GM10248 (cell line): Measurements from ENCODE around the gene CEP152.
"Not testable (repeated sequence)": the region's sequence is repeated elsewhere in the genome, so short reads cannot be mapped to it uniquely, and the experiment has no call there.

Source experiments
- CTCF ChIA-PET: fragments of 300-600 bp; sonication (Branson Sonifier 250); formaldehyde crosslinking; extraction: SDS; loops from one replicate; lab custom pipeline; 2021; ENCODE audit warnings: antibody characterized with exemption; lab: Yijun Ruan, JAX
- POLR2A ChIA-PET: fragments of 350-650 bp; sonication (Branson Sonifier 250); formaldehyde crosslinking; extraction: SDS; loops from one replicate; lab custom pipeline; 2020; ENCODE audit warnings: antibody characterized with exemption; lab: Yijun Ruan, JAX
- DNase-seq: peaks from one replicate; pipeline ENCODE4 v3.0.0; 2012; ENCODE audit errors: extremely low spot score
- TF ChIP-seq, protein P1 (sequence below): IDR thresholded peaks from 2 replicates; pipeline ENCODE4 v1.5.1; 2012; ENCODE audit warnings: mild to moderate bottlenecking, low read depth; ENCODE audit errors: extremely low read depth, missing control alignments, control extremely low read depth

Gene CEP152

DNA sequence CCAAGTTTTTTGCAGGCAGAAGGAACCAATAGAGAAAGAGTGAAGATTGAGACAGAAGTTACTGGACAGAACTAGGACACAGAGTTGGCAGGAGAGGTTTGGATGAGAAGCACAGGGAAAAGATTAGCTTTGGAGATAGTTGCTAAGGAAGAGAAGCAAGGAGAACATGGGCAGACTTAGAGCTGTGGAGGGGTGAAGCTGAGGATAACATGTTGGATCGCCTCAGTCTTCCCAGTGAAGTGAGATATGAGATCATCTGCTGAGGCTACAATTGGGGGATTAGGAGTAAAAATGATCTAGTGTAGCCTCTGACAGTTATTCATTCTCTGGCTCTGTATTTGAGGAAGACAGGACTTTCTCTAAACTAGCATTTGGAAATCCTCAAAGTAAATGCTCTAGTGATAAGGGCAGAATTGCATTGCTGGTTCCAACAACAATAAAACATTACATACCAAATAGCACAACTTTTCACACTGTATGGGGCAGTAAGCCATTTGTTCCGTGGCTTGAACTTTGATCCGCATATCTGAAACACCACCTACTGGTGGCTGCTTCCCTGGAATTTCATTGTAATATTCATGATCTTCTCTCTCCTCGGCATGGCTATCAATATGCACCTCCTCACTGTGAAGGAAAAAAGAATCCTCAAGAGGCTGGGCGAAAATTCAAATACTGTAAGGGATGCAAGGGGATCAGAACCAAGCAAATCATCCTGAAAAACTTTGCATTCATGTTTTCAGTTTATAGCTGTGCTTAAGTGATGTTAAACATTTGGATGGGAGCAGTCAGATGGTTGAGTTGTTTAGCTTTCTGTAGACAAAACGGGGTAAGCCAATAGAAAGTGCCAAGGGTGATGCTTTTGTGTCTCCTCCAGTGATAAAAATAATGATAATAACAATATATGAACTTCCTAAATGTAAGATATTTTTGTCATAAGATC lies 44.9 kb upstream of the CEP152 start:
- no peak for DNase-seq
- TF ChIP-seq, protein P1, sequence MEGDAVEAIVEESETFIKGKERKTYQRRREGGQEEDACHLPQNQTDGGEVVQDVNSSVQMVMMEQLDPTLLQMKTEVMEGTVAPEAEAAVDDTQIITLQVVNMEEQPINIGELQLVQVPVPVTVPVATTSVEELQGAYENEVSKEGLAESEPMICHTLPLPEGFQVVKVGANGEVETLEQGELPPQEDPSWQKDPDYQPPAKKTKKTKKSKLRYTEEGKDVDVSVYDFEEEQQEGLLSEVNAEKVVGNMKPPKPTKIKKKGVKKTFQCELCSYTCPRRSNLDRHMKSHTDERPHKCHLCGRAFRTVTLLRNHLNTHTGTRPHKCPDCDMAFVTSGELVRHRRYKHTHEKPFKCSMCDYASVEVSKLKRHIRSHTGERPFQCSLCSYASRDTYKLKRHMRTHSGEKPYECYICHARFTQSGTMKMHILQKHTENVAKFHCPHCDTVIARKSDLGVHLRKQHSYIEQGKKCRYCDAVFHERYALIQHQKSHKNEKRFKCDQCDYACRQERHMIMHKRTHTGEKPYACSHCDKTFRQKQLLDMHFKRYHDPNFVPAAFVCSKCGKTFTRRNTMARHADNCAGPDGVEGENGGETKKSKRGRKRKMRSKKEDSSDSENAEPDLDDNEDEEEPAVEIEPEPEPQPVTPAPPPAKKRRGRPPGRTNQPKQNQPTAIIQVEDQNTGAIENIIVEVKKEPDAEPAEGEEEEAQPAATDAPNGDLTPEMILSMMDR: peak; percentile 2
- POLR2A ChIA-PET: no interaction called here
- CTCF ChIA-PET: interaction anchor here (1.1 to 3.4 kb wide), 5 partner anchors 10 to 566 kb away, joined by 3 to 16 read pairs (median 4); partner anchors contain the start of gene FGF7

DNA sequence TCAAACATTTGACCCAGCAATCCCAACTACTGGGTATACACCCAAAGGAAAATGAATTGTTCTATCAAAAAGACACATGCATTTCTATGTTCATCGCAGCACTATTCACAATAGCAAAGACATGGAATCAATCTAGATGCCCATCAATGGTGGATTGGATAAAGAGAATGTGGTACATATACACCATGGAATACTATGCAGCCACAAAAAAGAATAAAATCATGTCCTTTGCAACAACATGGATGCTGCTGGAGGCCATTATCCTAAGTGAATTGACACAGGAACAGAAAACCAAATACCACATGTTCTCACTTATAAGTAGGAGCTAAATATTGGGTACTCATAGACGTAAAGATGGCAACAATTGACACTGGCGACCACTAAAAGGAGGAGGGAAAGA lies 43.6 kb upstream of the CEP152 start:
- DNase-seq, POLR2A ChIA-PET: not testable (repeated sequence)
- CTCF ChIA-PET: interaction anchor here (1.3 kb wide), 1 partner anchor 9 kb away, joined by 3 read pairs; no protein-coding TSS in a partner anchor

DNA sequence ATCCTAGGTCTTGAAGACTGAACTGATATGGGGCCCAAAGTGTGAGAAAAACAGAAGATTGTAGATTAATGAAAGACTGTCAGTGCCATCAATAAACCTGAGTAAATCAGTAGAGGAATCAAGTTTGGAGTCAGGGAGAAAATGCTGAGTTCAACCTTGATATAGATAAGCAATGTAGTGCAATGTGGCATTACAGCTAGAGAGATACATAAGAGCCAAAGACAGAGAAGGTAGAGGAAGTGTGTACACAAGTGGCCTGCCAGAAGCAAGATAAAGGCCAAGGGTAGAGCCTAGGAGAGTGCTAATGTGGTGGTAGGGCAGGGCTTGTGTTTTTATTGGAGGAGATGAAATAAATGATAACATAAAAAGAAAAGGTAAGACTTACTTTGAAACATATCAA lies 41.1 kb upstream of the CEP152 start:
- POLR2A ChIA-PET: no interaction called here

DNA sequence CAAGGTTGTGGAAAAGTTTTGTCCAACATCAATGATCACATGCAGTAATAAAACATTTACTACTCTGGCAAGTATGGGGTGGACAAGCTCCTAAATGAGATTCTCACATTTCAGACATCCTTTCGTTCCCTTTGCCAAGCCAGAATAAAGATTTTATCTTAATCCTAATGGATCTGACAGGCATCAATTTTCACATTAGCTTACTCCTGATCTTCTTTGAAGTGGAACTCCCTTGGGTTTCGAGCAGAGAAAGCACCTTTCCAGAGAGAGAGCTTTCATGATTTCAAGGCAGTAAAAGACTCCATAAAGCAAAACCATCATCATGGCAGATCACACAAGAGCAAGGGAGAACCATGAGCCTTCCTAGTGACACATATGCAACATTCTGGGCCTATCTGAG lies 39.8 kb upstream of the CEP152 start:
- TF ChIP-seq, protein P1: no peak
- CTCF ChIA-PET: no interaction called here
- POLR2A ChIA-PET: no interaction called here
- DNase-seq: no peak

More for the DNA sequence above, 41.1 kb upstream of the CEP152 start:
- CTCF ChIA-PET: interaction anchor here (2.1 kb wide), 1 partner anchor 10 kb away, joined by 5 read pairs; no protein-coding TSS in a partner anchor
- no peak for DNase-seq
- TF ChIP-seq, protein P1: no peak

DNA sequence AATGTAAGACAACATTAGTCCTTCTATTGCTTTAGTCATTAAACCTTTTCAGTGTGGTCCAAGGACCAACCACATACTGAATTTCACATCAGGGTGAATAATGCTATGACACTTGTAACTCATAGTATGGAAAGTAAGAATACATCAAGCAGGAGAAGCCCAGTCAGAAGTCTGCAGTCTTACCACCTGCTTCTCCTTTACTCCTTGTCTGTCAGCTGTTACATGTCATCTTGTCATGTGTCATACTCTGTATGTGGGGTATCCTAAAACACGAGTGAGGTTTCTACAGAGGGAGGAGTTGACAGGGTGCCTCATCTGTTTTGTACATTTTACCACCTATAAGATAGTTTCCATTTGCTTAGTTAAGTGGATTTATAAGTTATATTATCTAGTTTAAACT lies 34.3 kb upstream of the CEP152 start:
- ChIA-PET CTCF (interaction anchor here (0.9 to 2.7 kb wide), 3 partner anchors 9 to 16 kb away, joined by 3 to 10 read pairs (median 5); no protein-coding TSS in a partner anchor), POLR2A (no interaction called here)
- TF ChIP-seq, protein P1: no peak
- no peak for DNase-seq

DNA sequence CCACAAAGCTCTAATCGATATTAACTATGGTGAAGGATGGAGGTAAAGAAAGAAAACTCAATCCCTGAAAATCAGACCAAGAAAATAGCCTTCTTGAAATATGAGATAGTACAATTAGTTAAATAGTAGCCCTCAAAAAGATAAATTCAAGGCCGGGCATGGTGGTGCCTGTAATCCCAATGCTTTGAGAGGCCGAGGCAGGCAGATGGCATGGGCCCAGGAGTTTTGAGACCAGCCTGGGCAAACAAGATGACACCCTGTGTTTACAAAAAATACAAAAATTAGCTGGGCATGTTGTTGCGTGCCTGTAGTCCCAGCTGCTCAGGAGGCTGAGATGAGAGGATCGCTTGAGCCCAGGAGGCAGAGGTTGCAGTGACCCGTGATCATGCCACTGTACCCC lies 31.6 kb upstream of the CEP152 start:
- POLR2A ChIA-PET: no interaction called here
- no peak for DNase-seq
- CTCF ChIA-PET: interaction anchor here (1.7 kb wide), 1 partner anchor 19 kb away, joined by 4 read pairs; no protein-coding TSS in a partner anchor
- TF ChIP-seq, protein P1: no peak

DNA sequence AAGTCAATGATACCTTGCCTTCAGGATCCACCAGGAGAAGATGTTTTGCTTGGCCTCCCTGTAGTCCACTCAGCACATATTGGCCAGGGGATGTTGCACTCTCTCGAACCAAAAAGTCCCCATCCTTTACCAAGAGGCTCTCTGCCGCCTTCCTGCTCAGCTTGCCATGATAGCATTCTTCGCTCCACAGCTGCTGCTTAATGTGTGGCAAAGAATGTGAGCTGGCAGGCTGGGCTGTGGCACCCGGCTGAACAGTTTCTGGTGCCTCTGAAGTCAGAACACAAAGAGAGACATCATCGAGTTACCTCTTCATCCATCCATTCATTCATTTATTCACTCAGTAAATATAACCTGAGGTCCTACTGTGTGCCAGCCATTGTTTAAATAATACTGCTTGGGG lies 23.9 kb upstream of the CEP152 start:
- no peak for DNase-seq
- ChIA-PET CTCF (interaction anchor here (1.8 kb wide), 1 partner anchor 70 kb away, joined by 3 read pairs; no protein-coding TSS in a partner anchor), POLR2A (no interaction called here)
- TF ChIP-seq, protein P1: no peak
